OCI-LY7 (cell line): Measurements from ENCODE around the gene NPLOC4. TPM values are rescaled to one million over a fixed set of nuclear protein-coding genes. Genes with fewer than 3 reads are reported as not detected.

Experiments
- BruUV-seq: library from RNA; stranded (reverse); fragments of 400-500 nt; replicated peaks from 2 replicates; lab custom pipeline; 2021; lab: Mats Ljungman, UMichigan
- CTCF ChIA-PET: fragments of 300-600 bp; sonication (Branson Sonifier 250); formaldehyde crosslinking; loops from one replicate; lab custom pipeline; 2022; ENCODE audit warnings: antibody characterized with exemption; ENCODE audit not compliant: unreplicated experiment; lab: Charles Lee
- POLR2A ChIA-PET: fragments of 300-600 bp; sonication (Branson Sonifier 250); formaldehyde crosslinking; loops from one replicate; lab custom pipeline; 2022; ENCODE audit warnings: antibody characterized with exemption; lab: Charles Lee
- DNase-seq: peaks from one replicate; pipeline ENCODE4 v3.0.0-alpha.2; 2015; ENCODE audit warnings: low spot score
- H2AFZ ChIP-seq: fragments of 200-600 bp; sonication (generic), shearing (Covaris generic); 2 replicates; pipeline ENCODE4 v1.6.1; 2014; ENCODE audit warnings: mild to moderate bottlenecking, antibody characterized with exemption, low read length, moderate library complexity
- H3K27ac ChIP-seq: fragments of 200-600 bp; sonication (generic); 2 replicates; pipeline ENCODE4 v1.5.1; 2014; ENCODE audit warnings: mixed run types, low read depth, mild to moderate bottlenecking, moderate library complexity, low read length, inconsistent platforms; ENCODE audit not compliant: poor library complexity, severe bottlenecking
- H3K36me3 ChIP-seq: fragments of 200-600 bp; sonication (generic); 2 replicates; pipeline ENCODE4 v1.6.1; 2014; ENCODE audit warnings: mild to moderate bottlenecking, antibody characterized with exemption, low read length, moderate library complexity, mixed read lengths; ENCODE audit not compliant: insufficient read depth
- H3K4me1 ChIP-seq: fragments of 200-600 bp; sonication (generic); 2 replicates; pipeline ENCODE4 v1.5.1; 2014; ENCODE audit warnings: mild to moderate bottlenecking, low read length; ENCODE audit not compliant: insufficient read depth, poor library complexity, severe bottlenecking
- H3K4me2 ChIP-seq: fragments of 200-600 bp; sonication (generic); 2 replicates; pipeline ENCODE4 v1.6.1; 2014; ENCODE audit warnings: mild to moderate bottlenecking, low read length
- H3K4me3 ChIP-seq: fragments of 200-600 bp; sonication (generic); 2 replicates; pipeline ENCODE4 v1.5.1; 2014; ENCODE audit warnings: mild to moderate bottlenecking, low read depth, low read length; ENCODE audit not compliant: poor library complexity, severe bottlenecking
- H3K79me2 ChIP-seq: fragments of 200-600 bp; sonication (generic); 2 replicates; pipeline ENCODE4 v1.6.1; 2016; ENCODE audit warnings: low read depth, mild to moderate bottlenecking, low read length, moderate library complexity, mixed read lengths; ENCODE audit not compliant: insufficient read depth
- H3K9me2 ChIP-seq: fragments of 200-600 bp; sonication (generic); 2 replicates; pipeline ENCODE4 v1.6.1; 2016; ENCODE audit warnings: mild to moderate bottlenecking, low read length, mixed read lengths; ENCODE audit not compliant: insufficient read depth
- H3K9me3 ChIP-seq: fragments of 200-600 bp; sonication (generic); 2 replicates; pipeline ENCODE4 v1.6.1; 2014; ENCODE audit warnings: mild to moderate bottlenecking, mixed run types, low read length, mixed read lengths
- H4K20me1 ChIP-seq: fragments of 200-600 bp; sonication (generic); 2 replicates; pipeline ENCODE4 v1.6.1; 2014; ENCODE audit warnings: mild to moderate bottlenecking, antibody characterized with exemption, low read length, moderate library complexity, mixed read lengths; ENCODE audit not compliant: insufficient read depth
- EZH2phosphoT487 ChIP-seq: fragments of 200-600 bp; sonication (generic); IDR thresholded peaks from 2 replicates; pipeline ENCODE4 v1.6.1; 2018; ENCODE audit warnings: low read depth, borderline replicate concordance, mild to moderate bottlenecking, mixed run types, antibody characterized with exemption, low read length, moderate library complexity, mixed read lengths
- intact Hi-C: fragments of 100-400 bp; cut with micrococcal nuclease; formaldehyde crosslinking; loops from one replicate; pipeline ENCODE4 v1.10.0; 2022; ENCODE audit not compliant: unreplicated experiment
- total RNA-seq, 2 experiments: library from RNA; depleted of rRNA in 1 of 2; stranded (reverse); fragments of >200 nt in 1 of 2; shearing (Covaris generic) in 1 of 2; gene quantifications; 2 replicates each; pipeline ENCODE4 v1.2.3, GENCODE V29; 2014 to 2022
- TF ChIP-seq, protein P1 (sequence below): fragments of 200-600 bp; sonication (generic); conservative IDR thresholded peaks from 2 replicates; pipeline ENCODE4 v1.5.1; 2014; ENCODE audit warnings: mild to moderate bottlenecking, antibody characterized with exemption, low read length, moderate library complexity, mixed read lengths

Gene NPLOC4
- total RNA-seq, 2 experiments from 2014 or later: 69.6 to 118 TPM

DNA sequence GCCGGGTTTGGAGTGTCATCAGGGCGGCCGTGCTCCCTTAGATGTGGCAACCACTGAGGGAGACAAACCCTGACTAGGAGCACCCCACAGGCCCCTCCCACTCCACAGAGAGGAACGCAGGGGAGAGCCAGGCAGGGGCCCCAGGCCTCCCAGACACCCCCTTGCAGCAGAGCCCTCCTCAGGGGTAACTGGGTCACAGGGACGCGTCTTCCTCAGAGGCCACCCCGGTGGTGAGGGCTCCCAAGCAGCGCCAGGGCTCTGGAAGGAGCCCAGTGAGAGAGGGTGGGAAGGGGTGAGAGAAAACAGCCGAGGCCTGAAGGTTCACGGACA, 97.4 kb downstream of the NPLOC4 start:
- POLR2A ChIA-PET: no interaction called here
- CTCF ChIA-PET: no interaction called here

DNA sequence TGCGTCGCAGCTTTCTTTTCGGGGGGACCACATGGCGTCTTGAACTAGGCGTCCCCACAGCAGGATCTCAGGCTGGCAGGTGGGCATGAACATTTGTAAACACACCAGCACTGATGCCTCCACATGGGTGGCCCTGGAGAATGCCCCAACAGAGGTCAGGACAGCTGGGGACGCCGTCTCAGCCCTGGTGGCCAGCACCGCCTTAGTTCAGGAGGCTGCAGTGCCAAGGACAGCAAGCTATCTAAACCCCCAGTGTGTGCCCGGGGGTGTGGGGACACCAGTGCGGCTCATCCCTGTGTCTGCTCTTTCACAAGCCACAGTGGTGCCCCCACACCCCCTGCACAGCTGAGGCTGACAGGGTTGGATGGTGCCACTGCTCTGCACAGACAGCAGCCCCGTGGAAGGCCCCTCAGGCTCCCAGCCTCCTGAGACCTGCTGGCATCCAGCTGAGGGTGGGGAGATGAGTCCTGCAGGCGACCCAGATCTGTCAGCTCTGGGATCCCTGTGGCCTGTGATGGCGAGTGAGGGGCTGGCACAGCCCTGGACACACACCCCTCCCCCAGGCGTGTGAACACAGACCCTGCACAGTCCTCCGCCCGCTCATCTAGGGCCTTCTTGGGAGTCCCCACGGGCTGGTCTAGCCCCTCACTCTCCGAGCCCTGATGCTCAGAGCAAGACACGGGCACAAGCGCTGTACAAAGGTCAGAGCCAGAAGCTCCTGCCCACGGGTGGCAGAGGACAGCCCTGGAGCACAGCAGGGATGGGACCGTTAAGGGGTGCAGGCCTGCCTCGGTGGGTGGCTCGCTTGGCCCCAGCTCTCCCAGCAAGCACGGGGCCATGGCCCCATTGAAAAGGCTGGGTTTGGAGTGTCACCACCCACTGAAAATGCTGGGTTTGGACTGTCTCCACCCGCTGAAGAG, 98.0 kb downstream of the NPLOC4 start:
- Histone ChIP-seq H2AFZ (no peak overlapping the region), H3K4me3 (no peak overlapping the region), H3K27ac (no peak overlapping the region), H3K4me2 (no peak overlapping the region), H3K36me3 (peaks cover 30% of the 10 kb centered on the region), H3K9me2 (no peaks in the 10 kb centered on the region), H3K4me1 (peaks cover 5% of the 10 kb centered on the region), H3K9me3 (no peaks in the 10 kb centered on the region), H3K79me2 (no peaks in the 10 kb centered on the region), H4K20me1 (no peaks in the 10 kb centered on the region)
- ChIA-PET POLR2A (interaction anchor here (0.6 kb wide), 1 partner anchor 165 kb away, joined by 3 read pairs; no protein-coding TSS in a partner anchor), CTCF (no interaction called here)
- DNase-seq: no peak
- intact Hi-C loops: no loop called here
- BruUV-seq: no TSS peak
- no peak for TF ChIP-seq EZH2phosphoT487
- TF ChIP-seq, protein P1, sequence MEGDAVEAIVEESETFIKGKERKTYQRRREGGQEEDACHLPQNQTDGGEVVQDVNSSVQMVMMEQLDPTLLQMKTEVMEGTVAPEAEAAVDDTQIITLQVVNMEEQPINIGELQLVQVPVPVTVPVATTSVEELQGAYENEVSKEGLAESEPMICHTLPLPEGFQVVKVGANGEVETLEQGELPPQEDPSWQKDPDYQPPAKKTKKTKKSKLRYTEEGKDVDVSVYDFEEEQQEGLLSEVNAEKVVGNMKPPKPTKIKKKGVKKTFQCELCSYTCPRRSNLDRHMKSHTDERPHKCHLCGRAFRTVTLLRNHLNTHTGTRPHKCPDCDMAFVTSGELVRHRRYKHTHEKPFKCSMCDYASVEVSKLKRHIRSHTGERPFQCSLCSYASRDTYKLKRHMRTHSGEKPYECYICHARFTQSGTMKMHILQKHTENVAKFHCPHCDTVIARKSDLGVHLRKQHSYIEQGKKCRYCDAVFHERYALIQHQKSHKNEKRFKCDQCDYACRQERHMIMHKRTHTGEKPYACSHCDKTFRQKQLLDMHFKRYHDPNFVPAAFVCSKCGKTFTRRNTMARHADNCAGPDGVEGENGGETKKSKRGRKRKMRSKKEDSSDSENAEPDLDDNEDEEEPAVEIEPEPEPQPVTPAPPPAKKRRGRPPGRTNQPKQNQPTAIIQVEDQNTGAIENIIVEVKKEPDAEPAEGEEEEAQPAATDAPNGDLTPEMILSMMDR: no peak

More for the DNA sequence above, 97.4 kb downstream of the NPLOC4 start:
- Histone ChIP-seq H3K36me3 (peaks cover 36% of the 10 kb centered on the region), H3K4me1 (no peaks in the 10 kb centered on the region), H2AFZ (no peak overlapping the region), H3K27ac (no peak overlapping the region), H3K4me3 (no peak overlapping the region), H4K20me1 (no peaks in the 10 kb centered on the region), H3K79me2 (no peaks in the 10 kb centered on the region), H3K9me2 (no peaks in the 10 kb centered on the region), H3K4me2 (no peak overlapping the region), H3K9me3 (no peaks in the 10 kb centered on the region)
- BruUV-seq: no TSS peak
- DNase-seq: no peak
- intact Hi-C loops: no loop called here
- TF ChIP-seq, protein P1: no peak
- no peak for TF ChIP-seq EZH2phosphoT487
